ENCODE measurements around the gene GPA33.

The GPA33 gene

GRCh38 chr1:167066333-167067122, 23.6 kb downstream of the GPA33 start:
- no peak overlapping the region for H3K27ac Mint-ChIP-seq
- H3K4me1 Mint-ChIP-seq (ENCODE audit: low read depth), result peaks cover 1% of the 10 kb centered on the region
- peak overlapping the region; percentile 38 for H3K4me3 Mint-ChIP-seq
- H3K9me3 Mint-ChIP-seq, result no peaks in the 10 kb centered on the region
- no peaks in the 10 kb centered on the region for H3K36me3 Mint-ChIP-seq (ENCODE audit: low read depth)
- H3K27me3 Mint-ChIP-seq (ENCODE audit: low read depth), result no peaks in the 10 kb centered on the region
- DNase-seq (ENCODE audit: low spot score), result peak; percentile 66

- Mint-ChIP-seq H3K27ac (no peak overlapping the region), H3K9me3 (no peaks in the 10 kb centered on the region)
Observed at GRCh38 chr1:167065471-167065870, 24.7 kb downstream of the GPA33 start.

GRCh38 chr1:167064621-167065020, 25.6 kb downstream of the GPA33 start:
- H3K9me3 Mint-ChIP-seq, result no peaks in the 10 kb centered on the region
- H3K36me3 Mint-ChIP-seq (ENCODE audit: low read depth), result no peaks in the 10 kb centered on the region
- H3K4me3 Mint-ChIP-seq, result no peak overlapping the region
- H3K27me3 Mint-ChIP-seq (ENCODE audit: low read depth), result no peaks in the 10 kb centered on the region
- H3K27ac Mint-ChIP-seq, result no peak overlapping the region
- peaks cover 1% of the 10 kb centered on the region for H3K4me1 Mint-ChIP-seq (ENCODE audit: low read depth)
- no peak for DNase-seq (ENCODE audit: low spot score)

More at GRCh38 chr1:167065471-167065870, 24.7 kb downstream of the GPA33 start:
- Mint-ChIP-seq H3K36me3 (ENCODE audit: low read depth) (no peaks in the 10 kb centered on the region), H3K27me3 (ENCODE audit: low read depth) (no peaks in the 10 kb centered on the region), H3K4me3 (no peak overlapping the region), H3K4me1 (ENCODE audit: low read depth) (peaks cover 1% of the 10 kb centered on the region)
- DNase-seq (ENCODE audit: low spot score), result no peak

- H3K9me3 Mint-ChIP-seq, result no peaks in the 10 kb centered on the region
- no peaks in the 10 kb centered on the region for H3K27me3 Mint-ChIP-seq (ENCODE audit: low read depth)
- no peaks in the 10 kb centered on the region for H3K36me3 Mint-ChIP-seq (ENCODE audit: low read depth)
- H3K27ac Mint-ChIP-seq, result no peak overlapping the region
- H3K4me3 Mint-ChIP-seq, result no peak overlapping the region
- DNase-seq (ENCODE audit: low spot score), result no peak
- peaks cover 7% of the 10 kb centered on the region for H3K4me1 Mint-ChIP-seq (ENCODE audit: low read depth)
Observed at GRCh38 chr1:167061073-167061464, 29.1 kb downstream of the GPA33 start.

GRCh38 chr1:167060141-167061072, 29.8 kb downstream of the GPA33 start:
- peaks cover 7% of the 10 kb centered on the region for H3K4me1 Mint-ChIP-seq (ENCODE audit: low read depth)
- no peak for DNase-seq (ENCODE audit: low spot score)
- no peaks in the 10 kb centered on the region for H3K36me3 Mint-ChIP-seq (ENCODE audit: low read depth)
- no peak overlapping the region for H3K4me3 Mint-ChIP-seq
- no peak overlapping the region for H3K27ac Mint-ChIP-seq
- no peaks in the 10 kb centered on the region for H3K27me3 Mint-ChIP-seq (ENCODE audit: low read depth)
- H3K9me3 Mint-ChIP-seq, result no peaks in the 10 kb centered on the region

GRCh38 chr1:167059809-167060107, 30.4 kb downstream of the GPA33 start:
- H3K27ac Mint-ChIP-seq, result no peak overlapping the region
- no peaks in the 10 kb centered on the region for H3K9me3 Mint-ChIP-seq
- H3K4me1 Mint-ChIP-seq (ENCODE audit: low read depth), result peaks cover 7% of the 10 kb centered on the region
- no peaks in the 10 kb centered on the region for H3K36me3 Mint-ChIP-seq (ENCODE audit: low read depth)
- no peak for DNase-seq (ENCODE audit: low spot score)
- H3K4me3 Mint-ChIP-seq, result no peak overlapping the region
- no peaks in the 10 kb centered on the region for H3K27me3 Mint-ChIP-seq (ENCODE audit: low read depth)

GRCh38 chr1:167059045-167059808, 30.9 kb downstream of the GPA33 start:
- Mint-ChIP-seq H3K27ac (no peak overlapping the region), H3K4me1 (ENCODE audit: low read depth) (peaks cover 7% of the 10 kb centered on the region), H3K9me3 (no peaks in the 10 kb centered on the region), H3K36me3 (ENCODE audit: low read depth) (no peaks in the 10 kb centered on the region), H3K27me3 (ENCODE audit: low read depth) (no peaks in the 10 kb centered on the region), H3K4me3 (no peak overlapping the region)
- DNase-seq (ENCODE audit: low spot score), result peak; percentile 59

- peaks cover 7% of the 10 kb centered on the region for H3K4me1 Mint-ChIP-seq (ENCODE audit: low read depth)
- H3K27me3 Mint-ChIP-seq (ENCODE audit: low read depth), result no peaks in the 10 kb centered on the region
- no peak overlapping the region for H3K27ac Mint-ChIP-seq
- DNase-seq (ENCODE audit: low spot score), result peak; percentile 23
- H3K4me3 Mint-ChIP-seq, result no peak overlapping the region
- no peaks in the 10 kb centered on the region for H3K9me3 Mint-ChIP-seq
- H3K36me3 Mint-ChIP-seq (ENCODE audit: low read depth), result no peaks in the 10 kb centered on the region
Observed at GRCh38 chr1:167057241-167057688, 32.9 kb downstream of the GPA33 start.

- no peak overlapping the region for H3K4me3 Mint-ChIP-seq
- DNase-seq (ENCODE audit: low spot score), result no peak
- H3K4me1 Mint-ChIP-seq (ENCODE audit: low read depth), result peaks cover 7% of the 10 kb centered on the region
- H3K36me3 Mint-ChIP-seq (ENCODE audit: low read depth), result no peaks in the 10 kb centered on the region
- H3K27me3 Mint-ChIP-seq (ENCODE audit: low read depth), result no peaks in the 10 kb centered on the region
- no peak overlapping the region for H3K27ac Mint-ChIP-seq
- H3K9me3 Mint-ChIP-seq, result no peaks in the 10 kb centered on the region
Observed at GRCh38 chr1:167056529-167057231, 33.5 kb downstream of the GPA33 start.

- H3K27ac Mint-ChIP-seq, result no peak overlapping the region
- H3K9me3 Mint-ChIP-seq, result no peaks in the 10 kb centered on the region
- DNase-seq (ENCODE audit: low spot score), result no peak
- H3K4me3 Mint-ChIP-seq, result no peak overlapping the region
- H3K36me3 Mint-ChIP-seq (ENCODE audit: low read depth), result no peaks in the 10 kb centered on the region
- H3K4me1 Mint-ChIP-seq (ENCODE audit: low read depth), result peaks cover 7% of the 10 kb centered on the region
- H3K27me3 Mint-ChIP-seq (ENCODE audit: low read depth), result no peaks in the 10 kb centered on the region
Observed at GRCh38 chr1:167054946-167055630, 35.1 kb downstream of the GPA33 start.

- DNase-seq (ENCODE audit: low spot score), result no peak
- Mint-ChIP-seq H3K27ac (no peak overlapping the region), H3K36me3 (ENCODE audit: low read depth) (no peaks in the 10 kb centered on the region), H3K4me1 (ENCODE audit: low read depth) (peaks cover 7% of the 10 kb centered on the region), H3K27me3 (ENCODE audit: low read depth) (no peaks in the 10 kb centered on the region), H3K9me3 (no peaks in the 10 kb centered on the region), H3K4me3 (no peak overlapping the region)
Observed at GRCh38 chr1:167054531-167054930, 35.6 kb downstream of the GPA33 start.

GRCh38 chr1:167052389-167052788, 37.8 kb downstream of the GPA33 start:
- Mint-ChIP-seq H3K27ac (no peak overlapping the region), H3K4me1 (ENCODE audit: low read depth) (no peaks in the 10 kb centered on the region), H3K36me3 (ENCODE audit: low read depth) (no peaks in the 10 kb centered on the region), H3K4me3 (no peak overlapping the region), H3K27me3 (ENCODE audit: low read depth) (no peaks in the 10 kb centered on the region), H3K9me3 (no peaks in the 10 kb centered on the region)
- DNase-seq (ENCODE audit: low spot score), result no peak

GRCh38 chr1:167051907-167052306, 38.3 kb downstream of the GPA33 start:
- Mint-ChIP-seq H3K27ac (no peak overlapping the region), H3K4me3 (no peak overlapping the region), H3K27me3 (ENCODE audit: low read depth) (peaks cover 3% of the 10 kb centered on the region), H3K9me3 (no peaks in the 10 kb centered on the region), H3K4me1 (ENCODE audit: low read depth) (no peaks in the 10 kb centered on the region), H3K36me3 (ENCODE audit: low read depth) (no peaks in the 10 kb centered on the region)
- no peak for DNase-seq (ENCODE audit: low spot score)

Measured in T-helper 2 cell treated with Interferon-gamma antibody and Interleukin-4, amounts not matched to agents 5 μg/mL and 100 μg/mL, for 36 hours (primary cell).